AG09309 (cell line): ENCODE data around the gene CYB561A3.

Experiments
- DNase-seq: peaks from one replicate; pipeline ENCODE4 v3.0.0-alpha.2; 2010; ENCODE audit warnings: low read depth
- H3K4me3 ChIP-seq: 2 replicates; pipeline ENCODE4 v1.5.1; 2011; ENCODE audit warnings: mild to moderate bottlenecking, low read depth, low read length, moderate library complexity; ENCODE audit not compliant: control insufficient read depth
- CTCF ChIP-seq: IDR thresholded peaks from 2 replicates; pipeline ENCODE4 v1.5.1; 2011; ENCODE audit warnings: mild to moderate bottlenecking, low read depth, low read length, inconsistent platforms; ENCODE audit not compliant: insufficient read depth, control insufficient read depth; ENCODE audit errors: missing control alignments

Gene CYB561A3

GRCh38 chr11:61378713-61379313 is 17.1 kb upstream of the CYB561A3 start:
- no peak for TF ChIP-seq CTCF
- DNase-seq: peak; percentile 97
- H3K4me3 ChIP-seq: no peak overlapping the region

- no peak overlapping the region for H3K4me3 ChIP-seq
- no peak for DNase-seq
- no peak for TF ChIP-seq CTCF
Observed at GRCh38 chr11:61377461-61378160, 15.9 kb upstream of the CYB561A3 start.

- TF ChIP-seq CTCF: no peak
- no peak overlapping the region for H3K4me3 ChIP-seq
- DNase-seq: no peak
Observed at GRCh38 chr11:61375761-61376108, 14.1 kb upstream of the CYB561A3 start.

- H3K4me3 ChIP-seq: no peak overlapping the region
- TF ChIP-seq CTCF: no peak
- no peak for DNase-seq
Observed at GRCh38 chr11:61372659-61373420, 11.2 kb upstream of the CYB561A3 start.

GRCh38 chr11:61370349-61371005 is 8.8 kb upstream of the CYB561A3 start:
- TF ChIP-seq CTCF: no peak
- H3K4me3 ChIP-seq: no peak overlapping the region
- no peak for DNase-seq
